Measurements from ENCODE around the gene MAG. TPM values are rescaled to one million over a fixed set of nuclear protein-coding genes. Genes with fewer than 3 reads are reported as not detected.

The MAG gene
- total RNA-seq, 5 donors from 2014 or later (not counting 1 experiment from before 2014, with no cell fraction given) = 0.16 to 0.19 TPM; not detected in 3

DNA sequence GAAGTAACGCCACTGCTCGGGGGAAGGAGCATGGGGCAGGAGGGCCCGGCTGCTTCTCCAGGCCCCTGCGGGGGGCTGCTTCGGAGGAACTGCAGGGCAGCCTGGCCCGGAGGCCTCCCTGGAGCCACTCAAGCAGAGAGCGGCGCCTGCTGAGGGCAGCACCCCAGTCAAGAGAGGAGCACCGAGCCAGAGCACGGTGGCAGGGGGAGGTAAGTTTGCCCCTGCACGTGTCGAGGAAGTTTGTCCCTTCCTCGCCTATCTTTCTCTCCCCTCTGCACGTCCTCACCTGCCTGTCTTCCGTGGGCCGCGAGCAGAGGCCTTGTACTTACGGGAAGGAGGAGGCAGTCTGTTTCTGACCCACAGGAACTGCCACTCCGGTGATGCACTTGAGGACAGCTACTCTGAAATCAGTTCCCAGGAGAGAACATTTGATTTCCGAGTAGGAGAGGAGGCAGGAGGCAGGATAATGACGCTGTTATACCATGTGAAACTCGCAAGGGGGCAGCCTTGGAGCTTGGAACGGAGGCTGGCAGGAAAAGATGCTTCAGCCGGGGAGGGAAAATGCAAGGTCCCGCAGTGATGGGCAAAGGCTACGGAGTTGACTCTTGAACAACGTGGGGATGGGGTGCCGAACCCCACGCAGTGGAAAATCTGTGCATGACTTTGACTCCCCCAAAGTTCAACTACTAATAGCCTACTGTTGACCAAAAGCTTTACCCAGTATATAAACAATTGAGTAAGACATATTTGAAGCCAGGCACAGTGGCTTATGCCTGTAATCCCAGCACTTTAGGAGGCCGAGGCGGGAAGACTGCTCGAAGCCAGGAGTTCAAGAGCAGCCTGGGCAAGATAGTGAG is 60.7 kb downstream of the MAG start:
- H3K27me3 Mint-ChIP-seq = peaks cover 0 to 9% of the 10 kb centered on the region in 2 donors
- ChIA-PET CTCF (interaction anchor here (0.7 to 2.6 kb wide), 10 partner anchors 20 to 143 kb away, joined by 3 to 21 read pairs (median 6); no protein-coding TSS in a partner anchor), POLR2A (no interaction called here)
- H3K4me3 Mint-ChIP-seq = no peak overlapping the region
- no peak overlapping the region for H3K4me3 ChIP-seq (ENCODE audit: control insufficient read depth in 1 of 2, extremely low read depth in 1 of 2, low read length in 1 of 2)
- peaks cover 1 to 15% of the 10 kb centered on the region in 2 experiments for H3K4me1 ChIP-seq (ENCODE audit: control insufficient read depth in 1 of 2, extremely low read depth in 1 of 2, insufficient read depth in 2 of 2, low read length in 2 of 2)
- 43% methylated on average over 20 of the region's 32 CpGs for WGBS (ENCODE audit: insufficient coverage)
- ATAC-seq (replicated peaks in 1 of 4) = peak; percentile 79 to 86 (median 81)
- no peaks in the 10 kb centered on the region for H3K9me3 Mint-ChIP-seq
- no peaks in the 10 kb centered on the region for H3K9me3 ChIP-seq
- peak; percentile 34 to 87 (median 56) for DNase-seq
- H3K27ac Mint-ChIP-seq = no peak overlapping the region
- no peaks in the 10 kb centered on the region for H3K36me3 ChIP-seq (ENCODE audit: control insufficient read depth in 2 of 2, extremely low read depth in 1 of 2, insufficient read depth in 1 of 2, low read length in 1 of 2)
- peaks cover 0 to 15% of the 10 kb centered on the region in 2 experiments for H3K27me3 ChIP-seq (replicated peaks in 1 of 2; ENCODE audit: control insufficient read depth in 2 of 2, extremely low read depth in 1 of 2, insufficient read depth in 2 of 2, low read length in 1 of 2)
- peaks cover 11 to 20% (median 13%) of the 10 kb centered on the region in 3 donors for H3K4me1 Mint-ChIP-seq
- H3K27ac ChIP-seq (ENCODE audit: low read length) = no peak overlapping the region
- no peaks in the 10 kb centered on the region for H3K36me3 Mint-ChIP-seq

DNA sequence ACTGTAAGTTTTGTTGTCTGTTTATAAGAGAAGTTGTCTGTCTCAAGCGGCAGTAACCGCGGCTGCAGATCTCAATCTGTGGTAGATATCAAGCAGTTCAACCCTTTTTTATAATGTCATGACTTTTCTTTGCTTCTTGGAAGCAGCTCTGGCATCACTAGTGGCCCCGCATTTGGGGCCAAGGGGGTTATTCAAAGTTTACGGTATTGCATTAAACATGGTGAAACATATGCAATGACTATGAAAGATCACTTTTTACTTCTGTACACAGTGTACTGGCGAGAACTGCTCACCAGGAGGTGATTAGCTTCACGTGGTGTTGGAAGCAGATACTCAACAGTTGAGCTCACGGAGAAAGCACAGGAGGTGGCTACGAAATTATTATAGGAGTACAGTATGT is 61.7 kb downstream of the MAG start:
- Histone ChIP-seq H3K4me3 (ENCODE audit: control insufficient read depth in 1 of 2, extremely low read depth in 1 of 2, low read length in 1 of 2) (no peak overlapping the region), H3K27ac (ENCODE audit: low read length) (no peak overlapping the region), H3K9me3 (no peaks in the 10 kb centered on the region), H3K4me1 (ENCODE audit: control insufficient read depth in 1 of 2, extremely low read depth in 1 of 2, insufficient read depth in 2 of 2, low read length in 2 of 2) (peaks cover 0 to 13% of the 10 kb centered on the region in 2 experiments), H3K27me3 (replicated peaks in 1 of 2; ENCODE audit: control insufficient read depth in 2 of 2, extremely low read depth in 1 of 2, insufficient read depth in 2 of 2, low read length in 1 of 2) (peaks cover 0 to 18% of the 10 kb centered on the region in 2 experiments), H3K36me3 (ENCODE audit: control insufficient read depth in 2 of 2, extremely low read depth in 1 of 2, insufficient read depth in 1 of 2, low read length in 1 of 2) (no peaks in the 10 kb centered on the region)
- ChIA-PET CTCF (interaction anchor here (0.5 to 2.6 kb wide), 12 partner anchors 110 to 1281 kb away, joined by 3 to 21 read pairs (median 5); no protein-coding TSS in a partner anchor), POLR2A (no interaction called here)
- ATAC-seq (replicated peaks in 1 of 4) = no peak
- WGBS (ENCODE audit: insufficient coverage) = no CpG with 5 or more reads among the region's 9 CpGs
- Mint-ChIP-seq H3K36me3 (no peaks in the 10 kb centered on the region), H3K27me3 (peaks cover 0 to 9% of the 10 kb centered on the region in 2 donors), H3K4me3 (no peak overlapping the region), H3K9me3 (no peaks in the 10 kb centered on the region), H3K27ac (no peak overlapping the region), H3K4me1 (peaks cover 14 to 21% (median 15%) of the 10 kb centered on the region in 3 donors)
- peak in 5 of 35 experiments; percentile 15 to 39 (median 22) for DNase-seq

DNA sequence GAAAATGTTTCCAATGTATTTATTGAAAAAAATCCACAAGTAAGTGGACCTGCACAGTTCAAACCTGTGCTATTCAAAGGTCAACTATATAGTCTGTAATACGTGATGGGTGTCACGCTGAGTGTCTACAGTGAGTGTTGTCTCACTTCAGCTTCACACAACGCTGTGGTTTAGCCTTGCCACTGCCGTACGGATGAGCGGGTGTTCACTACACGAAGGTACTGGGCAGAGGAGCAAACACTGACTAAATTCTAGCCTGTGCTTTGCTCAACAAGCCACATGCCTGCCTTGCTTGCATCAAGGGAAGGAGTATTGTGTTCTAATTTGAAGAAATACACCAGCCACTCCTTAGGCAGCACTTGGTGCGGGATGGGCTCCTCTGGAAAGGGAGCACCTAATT is 62.9 kb downstream of the MAG start:
- Mint-ChIP-seq H3K36me3 (no peaks in the 10 kb centered on the region), H3K27me3 (peaks cover 0 to 7% of the 10 kb centered on the region in 2 donors), H3K4me1 (peaks cover 14 to 15% (median 14%) of the 10 kb centered on the region in 3 donors), H3K27ac (no peak overlapping the region), H3K9me3 (no peaks in the 10 kb centered on the region), H3K4me3 (no peak overlapping the region)
- Histone ChIP-seq H3K4me1 (ENCODE audit: control insufficient read depth in 1 of 2, extremely low read depth in 1 of 2, insufficient read depth in 2 of 2, low read length in 2 of 2) (peaks cover 0 to 13% of the 10 kb centered on the region in 2 experiments), H3K4me3 (ENCODE audit: control insufficient read depth in 1 of 2, extremely low read depth in 1 of 2, low read length in 1 of 2) (no peak overlapping the region), H3K27ac (ENCODE audit: low read length) (no peak overlapping the region), H3K9me3 (no peaks in the 10 kb centered on the region), H3K27me3 (replicated peaks in 1 of 2; ENCODE audit: control insufficient read depth in 2 of 2, extremely low read depth in 1 of 2, insufficient read depth in 2 of 2, low read length in 1 of 2) (peaks cover 0 to 8% of the 10 kb centered on the region in 2 experiments), H3K36me3 (ENCODE audit: control insufficient read depth in 2 of 2, extremely low read depth in 1 of 2, insufficient read depth in 1 of 2, low read length in 1 of 2) (no peaks in the 10 kb centered on the region)
- CTCF ChIA-PET = interaction anchor here in 1 of 2 donors (0.6 to 2.6 kb wide), 2 partner anchors 9 to 114 kb away, joined by 4 to 21 read pairs; no protein-coding TSS in a partner anchor
- 68% methylated on average over 6 of the region's 8 CpGs for WGBS (ENCODE audit: insufficient coverage)
- POLR2A ChIA-PET = no interaction called here
- DNase-seq = no peak
- no peak for ATAC-seq (replicated peaks in 1 of 4)

DNA sequence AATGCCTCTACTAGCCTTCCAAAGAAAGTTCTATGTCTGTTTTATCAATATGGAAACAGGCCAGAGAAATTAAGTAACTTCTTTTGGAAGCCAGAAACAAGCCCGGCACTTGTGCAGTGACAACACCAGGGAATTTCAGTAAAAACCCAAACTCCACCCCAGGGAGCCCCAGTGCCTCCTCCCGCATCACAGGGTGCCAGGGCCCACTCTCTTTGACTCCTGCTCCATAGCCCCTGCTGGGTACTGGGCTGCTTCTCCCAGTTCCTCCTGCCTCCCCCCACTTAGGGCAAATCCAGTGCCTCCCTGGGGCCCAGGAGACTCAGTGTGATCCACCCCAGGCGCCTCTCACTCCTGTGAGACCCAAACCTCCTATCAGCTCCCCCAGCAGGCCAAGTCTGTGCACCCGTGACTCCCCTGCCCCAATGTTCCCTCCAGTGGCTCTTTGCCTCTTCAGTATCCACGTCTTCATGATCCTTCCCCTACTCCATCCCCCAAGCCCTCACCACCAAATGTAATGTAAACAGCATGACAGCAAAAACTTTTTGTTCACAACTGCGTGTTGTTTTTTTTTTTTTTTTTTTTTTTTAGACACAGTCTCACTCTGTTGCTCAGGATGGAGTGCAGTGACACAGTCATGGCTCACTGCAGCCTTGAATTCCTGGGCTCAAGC is 64.0 kb downstream of the MAG start:
- Histone ChIP-seq H3K9me3 (no peaks in the 10 kb centered on the region), H3K27ac (ENCODE audit: low read length) (no peak overlapping the region), H3K4me1 (ENCODE audit: control insufficient read depth in 1 of 2, extremely low read depth in 1 of 2, insufficient read depth in 2 of 2, low read length in 2 of 2) (peaks cover 0 to 13% of the 10 kb centered on the region in 2 experiments), H3K4me3 (ENCODE audit: control insufficient read depth in 1 of 2, extremely low read depth in 1 of 2, low read length in 1 of 2) (no peak overlapping the region), H3K27me3 (replicated peaks in 1 of 2; ENCODE audit: control insufficient read depth in 2 of 2, extremely low read depth in 1 of 2, insufficient read depth in 2 of 2, low read length in 1 of 2) (peaks cover 0 to 7% of the 10 kb centered on the region in 2 experiments), H3K36me3 (ENCODE audit: control insufficient read depth in 2 of 2, extremely low read depth in 1 of 2, insufficient read depth in 1 of 2, low read length in 1 of 2) (no peaks in the 10 kb centered on the region)
- DNase-seq (no peak), ATAC-seq (replicated peaks in 1 of 4) (no peak)
- Mint-ChIP-seq H3K36me3 (no peaks in the 10 kb centered on the region), H3K9me3 (no peaks in the 10 kb centered on the region), H3K27me3 (peaks cover 0 to 8% of the 10 kb centered on the region in 2 donors), H3K4me1 (peaks cover 14 to 15% (median 14%) of the 10 kb centered on the region in 3 donors), H3K27ac (no peak overlapping the region), H3K4me3 (no peak overlapping the region)
- CTCF ChIA-PET = interaction anchor here in 1 of 2 donors (0.6 to 0.7 kb wide), 2 partner anchors 23 to 41 kb away, joined by 3 to 4 read pairs; no protein-coding TSS in a partner anchor
- WGBS (ENCODE audit: insufficient coverage) = 83% methylated on average over 3 of the region's 6 CpGs
- POLR2A ChIA-PET = no interaction called here

DNA sequence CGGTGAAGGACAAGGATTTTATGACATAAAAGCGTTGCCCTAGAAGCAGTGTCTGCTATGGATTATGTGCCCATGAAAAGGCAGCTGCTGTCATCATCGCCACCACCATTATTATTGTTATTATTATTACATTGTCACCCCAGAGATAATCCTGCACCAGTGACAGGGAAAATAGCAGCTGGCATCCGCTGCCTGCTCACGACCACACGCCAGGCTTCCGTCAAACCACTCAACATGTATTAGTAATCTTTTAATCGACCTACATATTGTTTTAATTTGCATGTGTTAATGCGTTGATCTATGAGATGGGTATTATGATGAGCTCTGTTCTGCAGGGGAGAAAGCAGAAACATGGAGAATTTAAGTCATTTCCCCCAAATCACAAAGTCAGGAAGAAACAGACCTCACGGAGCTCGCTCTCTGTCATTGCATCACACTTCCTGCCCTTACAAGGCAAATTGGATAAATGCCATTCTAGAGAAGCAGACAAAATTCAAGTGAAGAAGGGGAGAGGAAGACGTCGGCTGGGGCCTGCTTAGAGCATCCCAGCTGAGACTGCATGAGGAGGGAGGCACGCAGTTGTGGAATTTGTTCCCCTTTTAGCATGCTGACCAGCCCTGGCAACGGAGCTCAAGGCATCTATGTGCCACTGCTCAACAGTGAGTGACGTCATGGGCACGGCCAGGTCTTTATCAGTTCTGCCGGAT is 66.1 kb downstream of the MAG start, which contains the start of gene FFAR3:
Gene FFAR3 (plus strand): TSS at position 594 of the 707 bp plus-strand sequence. CDS start 431 bp downstream, outside the sequence.
- Mint-ChIP-seq H3K27me3 (peaks cover 3 to 17% of the 10 kb centered on the region in 2 donors), H3K36me3 (no peaks in the 10 kb centered on the region), H3K4me1 (peaks cover 9 to 10% (median 9%) of the 10 kb centered on the region in 3 donors), H3K9me3 (no peaks in the 10 kb centered on the region), H3K27ac (peak within 1 kb of the TSS in 1 of 2 donors; percentile 11), H3K4me3 (peak within 1 kb of the TSS; percentile 1 to 47 (median 21))
- Histone ChIP-seq H3K27me3 (replicated peaks in 1 of 2; ENCODE audit: control insufficient read depth in 2 of 2, extremely low read depth in 1 of 2, insufficient read depth in 2 of 2, low read length in 1 of 2) (peaks cover 0 to 23% of the 10 kb centered on the region in 2 experiments), H3K4me1 (ENCODE audit: control insufficient read depth in 1 of 2, extremely low read depth in 1 of 2, insufficient read depth in 2 of 2, low read length in 2 of 2) (peaks cover 0 to 8% of the 10 kb centered on the region in 2 experiments), H3K36me3 (ENCODE audit: control insufficient read depth in 2 of 2, extremely low read depth in 1 of 2, insufficient read depth in 1 of 2, low read length in 1 of 2) (no peaks in the 10 kb centered on the region), H3K9me3 (no peaks in the 10 kb centered on the region), H3K27ac (ENCODE audit: low read length) (no peak within 1 kb of the TSS), H3K4me3 (ENCODE audit: control insufficient read depth in 1 of 2, extremely low read depth in 1 of 2, low read length in 1 of 2) (no peak within 1 kb of the TSS)
- ATAC-seq (replicated peaks in 1 of 4) (peak; percentile 24 to 50 (median 43)), DNase-seq (peak in 2 of 35 experiments; percentile 30 to 40)
- ChIA-PET POLR2A (no interaction called here), CTCF (no interaction called here)
- 11% methylated on average over 3 of the region's 18 CpGs for WGBS (ENCODE audit: insufficient coverage)
